Panc1 (cell line): Measurements from ENCODE around the gene CHI3L1.

Experiments
- CTCF ChIP-seq: fragments of 450-650 bp; IDR thresholded peaks from 2 replicates; pipeline ENCODE4 v1.5.1; 2017; ENCODE audit warnings: mild to moderate bottlenecking
- POLR2AphosphoS5 ChIP-seq: IDR thresholded peaks from 2 replicates; pipeline ENCODE4 v1.6.1; 2012; ENCODE audit warnings: mild to moderate bottlenecking, low read depth, low read length, moderate library complexity
- REST ChIP-seq, 2 experiments: IDR thresholded peaks; 2 replicates each; pipeline ENCODE4 v1.6.1; 2011 to 2012; ENCODE audit warnings: low read depth in 2 of 2, control low read depth in 1 of 2, low read length in 1 of 2, mild to moderate bottlenecking in 1 of 2, moderate library complexity in 1 of 2; ENCODE audit not compliant: insufficient read depth in 1 of 2
- SIN3A ChIP-seq: IDR thresholded peaks from 2 replicates; pipeline ENCODE4 v1.6.1; 2012; ENCODE audit warnings: low read depth, mild to moderate bottlenecking, low read length, moderate library complexity, borderline replicate concordance; ENCODE audit not compliant: insufficient read depth
- TCF7L2 ChIP-seq: IDR thresholded peaks from 2 replicates; pipeline ENCODE4 v1.6.1; 2011; ENCODE audit warnings: mild to moderate bottlenecking, low read depth, low read length, inconsistent platforms

GRCh38 chr1:203208181-203208580, 21.7 kb upstream of the CHI3L1 start:
- no peak for TF ChIP-seq CTCF
- TF ChIP-seq POLR2AphosphoS5 = no peak
- TF ChIP-seq REST (IDR thresholded peaks at IDR 0.05; ENCODE audit: insufficient read depth in 1 of 2, low read depth in 2 of 2, low read length in 1 of 2) = no peak
- no peak for TF ChIP-seq TCF7L2
- no peak for TF ChIP-seq SIN3A
